Loucy (cell line): ENCODE data around the gene ATF6.

Experiments
- CTCF ChIP-seq: fragments of 200-600 bp; sonication (generic); conservative IDR thresholded peaks from 2 replicates; pipeline ENCODE4 v1.5.1; 2014; ENCODE audit warnings: mild to moderate bottlenecking, antibody characterized with exemption, low read length
- EZH2phosphoT487 ChIP-seq: fragments of 200-600 bp; IDR thresholded peaks from 2 replicates; pipeline ENCODE4 v1.6.1; 2018; ENCODE audit warnings: antibody characterized with exemption, mild to moderate bottlenecking, moderate library complexity, borderline replicate concordance

- no peak for TF ChIP-seq CTCF
- TF ChIP-seq EZH2phosphoT487: no peak
Measured at GRCh38 chr1:161933592-161934588, 167.8 kb downstream of the ATF6 start.
